GM18505 (cell line): ENCODE results near the gene S100A2.
"Not testable (repeated sequence)": the region's sequence is repeated elsewhere in the genome, so short reads cannot be mapped to it uniquely, and the experiment has no call there.

ENCODE experiments used
- ATAC-seq: cut with Tn5 transposase; IDR thresholded peaks from one replicate; pipeline ENCODE4 v1.9.1; 2021; ENCODE audit not compliant: unreplicated experiment
- POLR2A ChIP-seq: IDR thresholded peaks from 4 replicates; pipeline ENCODE4 v1.6.1; 2011; ENCODE audit warnings: borderline replicate concordance; ENCODE audit not compliant: insufficient read depth, insufficient read length; ENCODE audit errors: extremely low read depth

Gene S100A2

DNA sequence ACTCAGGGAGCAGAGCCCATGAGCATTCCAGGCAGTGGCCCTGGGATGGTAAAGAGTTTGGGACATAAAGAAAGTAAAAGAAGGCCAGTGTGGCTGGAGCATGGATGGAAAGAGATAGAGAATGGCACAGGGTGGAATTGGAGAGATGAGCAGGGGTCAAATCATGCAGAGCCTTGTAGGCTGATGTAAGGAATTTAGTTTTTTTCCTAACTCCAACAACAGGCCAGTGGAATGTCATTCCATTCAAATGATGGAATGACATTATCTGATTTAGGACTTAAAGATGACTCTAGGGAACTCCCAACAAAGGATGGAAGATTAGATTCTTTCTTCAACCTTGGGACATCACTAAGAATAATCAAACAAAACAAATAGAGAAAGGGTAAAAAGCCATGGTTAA, 12.8 kb upstream of the S100A2 start:
- no peak for TF ChIP-seq POLR2A
- ATAC-seq: no peak

- no peak for TF ChIP-seq POLR2A
- ATAC-seq: no peak
Observed at GRCh38 chr1:153577624-153578051, 12.0 kb upstream of the S100A2 start.

GRCh38 chr1:153577138-153577537, 11.5 kb upstream of the S100A2 start:
- TF ChIP-seq POLR2A: no peak
- no peak for ATAC-seq

GRCh38 chr1:153575497-153575896, 9.9 kb upstream of the S100A2 start:
- ATAC-seq: not testable (repeated sequence)

- not testable (repeated sequence) for ATAC-seq
Observed at GRCh38 chr1:153575081-153575491, 9.4 kb upstream of the S100A2 start.

DNA sequence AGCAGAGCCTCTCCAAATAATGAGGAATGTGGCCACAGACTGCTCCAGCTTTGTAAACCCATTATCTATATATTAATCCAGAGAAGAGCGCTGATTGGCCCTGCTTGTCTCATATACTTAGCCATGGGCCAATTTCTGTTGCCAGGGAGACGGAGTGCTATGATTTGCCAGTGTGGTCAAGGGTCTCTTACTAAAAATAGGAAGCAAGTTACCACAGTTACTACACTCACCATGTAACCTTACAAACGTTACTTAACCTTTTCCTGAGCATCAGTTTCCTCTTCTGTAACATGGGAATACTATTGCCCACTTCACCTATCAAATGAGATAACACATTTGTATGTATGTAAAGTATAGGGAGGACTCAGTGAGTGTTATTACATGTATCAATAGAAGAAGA, 7.7 kb upstream of the S100A2 start:
- TF ChIP-seq POLR2A: no peak
- no peak for ATAC-seq

DNA sequence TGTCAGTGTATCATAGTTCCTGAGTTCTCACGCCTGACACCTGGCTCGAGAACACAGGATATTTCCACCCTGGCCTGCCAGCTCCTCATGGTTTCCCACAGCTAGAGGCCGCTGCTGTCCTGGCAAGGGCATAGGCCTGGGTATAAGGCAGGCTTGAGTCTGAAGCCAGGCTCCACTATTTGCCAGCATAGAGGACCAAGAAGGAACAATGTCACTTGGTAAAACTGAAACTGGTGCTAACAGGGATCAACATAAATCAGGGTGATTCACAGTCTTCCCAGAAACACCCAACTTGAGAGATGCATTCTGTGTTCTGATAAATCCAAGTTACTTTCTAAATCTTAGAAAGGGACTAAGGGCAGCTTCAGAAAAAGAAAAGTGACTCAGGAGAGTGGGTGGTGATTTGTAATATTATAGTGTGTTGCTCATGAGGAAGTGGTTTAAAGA, 6.9 kb upstream of the S100A2 start:
- no peak for ATAC-seq
- TF ChIP-seq POLR2A: no peak

GRCh38 chr1:153571706-153572105, 6.1 kb upstream of the S100A2 start:
- TF ChIP-seq POLR2A: no peak
- no peak for ATAC-seq

GRCh38 chr1:153570874-153571273, 5.2 kb upstream of the S100A2 start:
- ATAC-seq: no peak
- TF ChIP-seq POLR2A: no peak

DNA sequence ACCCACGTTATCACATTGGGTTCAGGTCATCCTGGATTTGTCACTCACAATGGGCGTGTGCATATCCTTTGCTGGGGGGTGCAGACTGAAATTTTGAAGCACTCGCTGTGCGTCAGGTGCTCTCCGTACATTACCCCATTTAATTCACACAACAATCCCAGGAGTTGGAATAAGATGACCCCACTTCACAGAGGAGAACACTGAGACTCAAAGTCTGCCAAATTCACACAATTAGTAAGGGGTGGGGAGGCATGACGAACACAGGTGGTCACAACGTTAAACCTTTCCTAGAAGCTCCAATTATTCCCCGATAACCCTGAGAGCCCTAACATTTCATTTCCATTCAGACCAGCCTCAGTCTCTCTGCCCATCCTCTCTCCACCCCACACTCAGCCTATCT, 3.8 kb upstream of the S100A2 start:
- no peak for TF ChIP-seq POLR2A
- no peak for ATAC-seq

- ATAC-seq: no peak
- no peak for TF ChIP-seq POLR2A
Observed at GRCh38 chr1:153568367-153569099, 2.9 kb upstream of the S100A2 start.

- TF ChIP-seq POLR2A: no peak
- ATAC-seq: no peak
Observed at GRCh38 chr1:153567621-153568366, 2.1 kb upstream of the S100A2 start.

- TF ChIP-seq POLR2A: peak; percentile 4
- ATAC-seq: peak; percentile 42
Observed at GRCh38 chr1:153566414-153567371, 1.0 kb upstream of the S100A2 start.
